ENCODE measurements around the gene BCLAF3. TPM values are rescaled to one million over a fixed set of nuclear protein-coding genes. Genes with fewer than 3 reads are reported as not detected.

Gene BCLAF3
- total and polyA plus RNA-seq, 2 of the 4 experiments (the other 2 are of a cell fraction) = 1.6 TPM

DNA sequence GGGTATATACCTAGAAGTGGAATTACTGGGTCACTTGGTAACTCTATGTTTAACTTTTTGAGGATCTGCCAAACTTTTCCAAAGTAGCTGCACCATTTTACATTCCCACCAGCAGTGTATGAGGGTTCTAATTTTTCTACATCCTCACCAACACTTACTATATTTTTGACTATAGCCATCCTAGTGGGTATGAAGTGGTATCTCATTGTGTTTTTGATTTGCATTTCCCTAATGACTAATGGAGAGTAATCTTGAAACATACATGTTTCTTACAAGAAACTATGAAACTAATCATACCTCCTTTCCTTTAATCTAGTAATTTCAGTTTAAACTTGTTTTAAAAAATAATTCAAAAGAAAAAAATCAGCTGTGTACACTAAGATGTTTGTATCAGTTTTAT is 17.9 kb downstream of the BCLAF3 start:
- Histone ChIP-seq H3K27me3 (ENCODE audit: control insufficient read depth, insufficient read depth, low read length) (no peaks in the 10 kb centered on the region), H4K91ac (ENCODE audit: insufficient read depth, low read depth, low read length) (no peak overlapping the region), H4K20me1 (ENCODE audit: insufficient read depth, low read length) (no peaks in the 10 kb centered on the region; the same call in 1 of the 2 replicates), H3K23ac (ENCODE audit: low read depth, low read length) (no peak overlapping the region), H2BK5ac (ENCODE audit: low read depth, low read length, poor library complexity, severe bottlenecking) (no peak overlapping the region), H2AK5ac (ENCODE audit: low read depth, low read length) (no peak overlapping the region), H3K4me2 (ENCODE audit: low read depth, low read length) (no peak overlapping the region), H3K36me3 (ENCODE audit: control insufficient read depth, insufficient read depth, low read length) (no peaks in the 10 kb centered on the region), H3K56ac (ENCODE audit: extremely low read depth, insufficient read depth, low read length) (no peak overlapping the region), H2BK120ac (ENCODE audit: low read depth, low read length) (no peak overlapping the region), H3K27ac (ENCODE audit: insufficient read depth, low read length) (no peak overlapping the region), H3K18ac (ENCODE audit: low read depth, low read length) (no peak overlapping the region), H2BK15ac (ENCODE audit: low read depth, low read length) (no peak overlapping the region), H3K4me3 (ENCODE audit: insufficient read depth, low read depth, low read length) (no peak overlapping the region), H3K79me1 (ENCODE audit: low read depth in 1 of 2, low read length in 2 of 2) (peaks cover 0 to 10% of the 10 kb centered on the region in 2 experiments; a peak in 3 of 4 replicates), H3K9ac (ENCODE audit: low read depth, low read length) (no peak overlapping the region), H4K8ac (ENCODE audit: low read depth in 2 of 2, low read length in 2 of 2) (no peak overlapping the region), H3K14ac (replicated peaks; ENCODE audit: low read depth, low read length) (no peak overlapping the region), H3K9me1 (ENCODE audit: insufficient read depth, low read length) (peaks cover 3% of the 10 kb centered on the region; the same call in 1 of the 2 replicates), H3K9me3 (ENCODE audit: control insufficient read depth, insufficient read depth, low read length) (peaks cover 5% of the 10 kb centered on the region; the same call in 1 of the 2 replicates), H4K5ac (ENCODE audit: low read depth, low read length) (no peak overlapping the region), H2BK20ac (ENCODE audit: low read depth, low read length) (no peak overlapping the region), H2AFZ (replicated peaks; ENCODE audit: low read length, poor library complexity) (no peak overlapping the region), H3K4ac (ENCODE audit: low read depth, low read length) (no peak overlapping the region), H3K4me1 (ENCODE audit: control insufficient read depth, insufficient read depth, low read length) (no peaks in the 10 kb centered on the region), H2AK9ac (replicated peaks; ENCODE audit: low read depth, low read length, poor library complexity) (no peak overlapping the region)
- BruUV-seq (replicated peaks) = no TSS peak
- intact Hi-C loops (cut with micrococcal nuclease) = no loop called here
- CTCF ChIA-PET = no interaction called here
- dilution Hi-C loops (cut with HindIII; ENCODE audit: low sequenced_read_pairs, unreplicated experiment) = no loop called here
- DNase-seq (no peak), ATAC-seq (ENCODE audit: low read depth) (no peak)
- no peak for TF ChIP-seq RCOR1 (IDR thresholded peaks at IDR 0.05; ENCODE audit: insufficient replicate concordance, low read length)
- TF ChIP-seq MAFK (IDR thresholded peaks at IDR 0.05; ENCODE audit: low read depth, low read length) = no peak
- no peak for TF ChIP-seq RAD21 (IDR thresholded peaks at IDR 0.05; ENCODE audit: low read length)
- no peak for TF ChIP-seq CHD1 (IDR thresholded peaks at IDR 0.05; ENCODE audit: low read depth, low read length)
- no peak for TF ChIP-seq NFE2L2 (IDR thresholded peaks at IDR 0.05; ENCODE audit: low read depth, low read length)
- no peak for TF ChIP-seq MAZ (IDR thresholded peaks at IDR 0.05; ENCODE audit: borderline replicate concordance, low read depth, low read length)
- TF ChIP-seq RFX5 (IDR thresholded peaks at IDR 0.05; ENCODE audit: low read depth, low read length) = no peak
- TF ChIP-seq, protein P1, sequence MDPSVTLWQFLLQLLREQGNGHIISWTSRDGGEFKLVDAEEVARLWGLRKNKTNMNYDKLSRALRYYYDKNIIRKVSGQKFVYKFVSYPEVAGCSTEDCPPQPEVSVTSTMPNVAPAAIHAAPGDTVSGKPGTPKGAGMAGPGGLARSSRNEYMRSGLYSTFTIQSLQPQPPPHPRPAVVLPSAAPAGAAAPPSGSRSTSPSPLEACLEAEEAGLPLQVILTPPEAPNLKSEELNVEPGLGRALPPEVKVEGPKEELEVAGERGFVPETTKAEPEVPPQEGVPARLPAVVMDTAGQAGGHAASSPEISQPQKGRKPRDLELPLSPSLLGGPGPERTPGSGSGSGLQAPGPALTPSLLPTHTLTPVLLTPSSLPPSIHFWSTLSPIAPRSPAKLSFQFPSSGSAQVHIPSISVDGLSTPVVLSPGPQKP (IDR thresholded peaks at IDR 0.05; ENCODE audit: borderline replicate concordance, low read depth, low read length) = no peak
- no peak for TF ChIP-seq CEBPB (IDR thresholded peaks at IDR 0.05; ENCODE audit: low read depth, low read length)
- TF ChIP-seq BHLHE40 (IDR thresholded peaks at IDR 0.05; ENCODE audit: low read depth, low read length) = no peak
- TF ChIP-seq MXI1 (IDR thresholded peaks at IDR 0.05; ENCODE audit: borderline replicate concordance, low read depth, low read length) = no peak
- in situ Hi-C loops (cut with MboI; ENCODE audit: low sequenced_read_pairs) = no loop called here
- POLR2A ChIA-PET (ENCODE audit: unreplicated experiment) = no interaction called here
